KMS-11 (cell line): ENCODE results near the gene AUTS2.

Experiments used
- H2AFZ ChIP-seq: fragments of 200-600 bp; sonication (generic); 2 replicates; pipeline ENCODE4 v1.6.1; 2016; ENCODE audit warnings: antibody characterized with exemption, mixed run types, low read depth
- H3K27ac ChIP-seq: fragments of 200-600 bp; sonication (generic); 2 replicates; pipeline ENCODE4 v1.6.1; 2016; ENCODE audit warnings: mild to moderate bottlenecking, mixed run types
- H3K27me3 ChIP-seq: fragments of 200-600 bp; sonication (generic); 2 replicates; pipeline ENCODE4 v1.6.1; 2017; ENCODE audit warnings: mild to moderate bottlenecking, low read depth, mixed run types, moderate library complexity; ENCODE audit not compliant: insufficient read depth
- H3K36me3 ChIP-seq: fragments of 200-600 bp; sonication (generic); 2 replicates; pipeline ENCODE4 v1.6.1; 2017; ENCODE audit warnings: mild to moderate bottlenecking, mixed run types; ENCODE audit not compliant: insufficient read depth
- H3K4me1 ChIP-seq: fragments of 200-600 bp; sonication (generic); 2 replicates; pipeline ENCODE4 v1.6.1; 2016; ENCODE audit warnings: mild to moderate bottlenecking, low read depth, mixed run types; ENCODE audit not compliant: poor library complexity, severe bottlenecking
- H3K4me2 ChIP-seq: fragments of 200-600 bp; sonication (generic); 2 replicates; pipeline ENCODE4 v1.7.0; 2016; ENCODE audit warnings: mild to moderate bottlenecking, mixed run types
- H3K4me3 ChIP-seq: fragments of 200-600 bp; sonication (generic); IDR thresholded peaks from 2 replicates; pipeline ENCODE4 v1.6.1; 2017; ENCODE audit warnings: low read depth, low read length, mixed read lengths; ENCODE audit not compliant: insufficient read depth
- H3K79me2 ChIP-seq: fragments of 200-600 bp; sonication (generic); 2 replicates; pipeline ENCODE4 v1.6.1; 2016; ENCODE audit warnings: low read depth, mixed run types; ENCODE audit not compliant: insufficient read depth
- H3K9ac ChIP-seq: fragments of 200-600 bp; sonication (generic); 2 replicates; pipeline ENCODE4 v1.6.1; 2016; ENCODE audit warnings: mild to moderate bottlenecking, mixed run types
- H4K20me1 ChIP-seq: fragments of 200-600 bp; sonication (generic); 2 replicates; pipeline ENCODE4 v1.6.1; 2016; ENCODE audit warnings: mild to moderate bottlenecking, mixed run types; ENCODE audit not compliant: insufficient read depth
- TF ChIP-seq, protein P1 (sequence below): fragments of 200-600 bp; sonication (generic); conservative IDR thresholded peaks from 2 replicates; pipeline ENCODE4 v1.6.1; 2017; ENCODE audit warnings: low read depth, mild to moderate bottlenecking, antibody characterized with exemption, low read length, moderate library complexity, mixed read lengths

AUTS2 gene

DNA sequence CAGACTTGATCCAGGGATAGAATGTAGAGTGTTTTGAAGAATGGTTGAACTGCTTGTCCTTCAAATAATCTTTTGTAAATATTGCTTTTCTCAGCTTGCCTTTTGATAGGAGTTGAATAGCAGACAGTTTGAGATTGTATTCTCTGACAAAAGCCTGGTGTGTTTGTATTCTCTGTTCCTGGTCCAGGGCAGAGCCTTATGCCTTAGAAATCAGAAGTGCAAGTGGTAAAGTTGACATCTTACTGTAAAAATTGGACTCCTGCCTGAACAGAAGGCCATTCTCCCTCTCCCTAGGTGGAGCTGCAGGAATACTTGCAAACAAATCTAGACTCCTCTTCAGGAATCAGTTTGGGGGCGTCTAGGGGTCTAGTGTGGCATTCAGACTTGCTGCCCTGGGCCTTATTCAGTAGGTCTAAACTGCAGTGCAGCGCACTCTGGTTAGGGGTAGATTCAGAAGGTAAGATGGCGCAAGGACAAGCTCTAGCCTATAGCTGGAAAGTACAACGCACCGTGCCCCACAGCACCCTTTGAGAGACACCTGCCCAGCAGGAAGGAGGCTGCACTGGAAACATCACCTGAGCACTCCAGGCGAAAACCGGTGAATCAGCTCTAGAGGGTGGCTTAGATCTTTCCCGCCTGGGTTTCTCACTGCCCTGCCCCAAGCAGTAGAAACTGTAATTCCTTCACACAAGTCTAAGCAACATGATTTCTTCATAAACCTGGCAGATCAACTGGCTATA is 925.1 kb downstream of the AUTS2 start:
- H3K79me2 ChIP-seq, result no peaks in the 10 kb centered on the region
- TF ChIP-seq, protein P1, sequence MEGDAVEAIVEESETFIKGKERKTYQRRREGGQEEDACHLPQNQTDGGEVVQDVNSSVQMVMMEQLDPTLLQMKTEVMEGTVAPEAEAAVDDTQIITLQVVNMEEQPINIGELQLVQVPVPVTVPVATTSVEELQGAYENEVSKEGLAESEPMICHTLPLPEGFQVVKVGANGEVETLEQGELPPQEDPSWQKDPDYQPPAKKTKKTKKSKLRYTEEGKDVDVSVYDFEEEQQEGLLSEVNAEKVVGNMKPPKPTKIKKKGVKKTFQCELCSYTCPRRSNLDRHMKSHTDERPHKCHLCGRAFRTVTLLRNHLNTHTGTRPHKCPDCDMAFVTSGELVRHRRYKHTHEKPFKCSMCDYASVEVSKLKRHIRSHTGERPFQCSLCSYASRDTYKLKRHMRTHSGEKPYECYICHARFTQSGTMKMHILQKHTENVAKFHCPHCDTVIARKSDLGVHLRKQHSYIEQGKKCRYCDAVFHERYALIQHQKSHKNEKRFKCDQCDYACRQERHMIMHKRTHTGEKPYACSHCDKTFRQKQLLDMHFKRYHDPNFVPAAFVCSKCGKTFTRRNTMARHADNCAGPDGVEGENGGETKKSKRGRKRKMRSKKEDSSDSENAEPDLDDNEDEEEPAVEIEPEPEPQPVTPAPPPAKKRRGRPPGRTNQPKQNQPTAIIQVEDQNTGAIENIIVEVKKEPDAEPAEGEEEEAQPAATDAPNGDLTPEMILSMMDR, result no peak
- no peak overlapping the region for H3K9ac ChIP-seq
- no peak overlapping the region for H2AFZ ChIP-seq
- no peak overlapping the region for H3K27ac ChIP-seq
- no peaks in the 10 kb centered on the region for H4K20me1 ChIP-seq
- H3K27me3 ChIP-seq, result no peaks in the 10 kb centered on the region
- no peak overlapping the region for H3K4me3 ChIP-seq
- H3K4me1 ChIP-seq, result no peaks in the 10 kb centered on the region
- H3K4me2 ChIP-seq, result no peak overlapping the region
- H3K36me3 ChIP-seq, result no peaks in the 10 kb centered on the region

- H2AFZ ChIP-seq, result no peak overlapping the region
- no peak overlapping the region for H3K4me2 ChIP-seq
- H3K9ac ChIP-seq, result no peak overlapping the region
- no peak overlapping the region for H3K27ac ChIP-seq
- H3K36me3 ChIP-seq, result no peaks in the 10 kb centered on the region
- H3K4me3 ChIP-seq, result no peak overlapping the region
- H3K79me2 ChIP-seq, result no peaks in the 10 kb centered on the region
- TF ChIP-seq, protein P1, result no peak
- no peaks in the 10 kb centered on the region for H4K20me1 ChIP-seq
- H3K27me3 ChIP-seq, result no peaks in the 10 kb centered on the region
- H3K4me1 ChIP-seq, result no peaks in the 10 kb centered on the region
These were observed 925.7 kb downstream of the AUTS2 start for GRCh38 chr7:70523989-70524351.

GRCh38 chr7:70525991-70526390 is 927.7 kb downstream of the AUTS2 start:
- Histone ChIP-seq H3K27me3 (no peaks in the 10 kb centered on the region), H3K79me2 (no peaks in the 10 kb centered on the region), H2AFZ (no peak overlapping the region), H3K27ac (no peak overlapping the region), H3K36me3 (no peaks in the 10 kb centered on the region), H3K4me1 (no peaks in the 10 kb centered on the region), H3K4me2 (no peak overlapping the region), H3K9ac (no peak overlapping the region), H3K4me3 (no peak overlapping the region), H4K20me1 (no peaks in the 10 kb centered on the region)
- TF ChIP-seq, protein P1, result no peak

DNA sequence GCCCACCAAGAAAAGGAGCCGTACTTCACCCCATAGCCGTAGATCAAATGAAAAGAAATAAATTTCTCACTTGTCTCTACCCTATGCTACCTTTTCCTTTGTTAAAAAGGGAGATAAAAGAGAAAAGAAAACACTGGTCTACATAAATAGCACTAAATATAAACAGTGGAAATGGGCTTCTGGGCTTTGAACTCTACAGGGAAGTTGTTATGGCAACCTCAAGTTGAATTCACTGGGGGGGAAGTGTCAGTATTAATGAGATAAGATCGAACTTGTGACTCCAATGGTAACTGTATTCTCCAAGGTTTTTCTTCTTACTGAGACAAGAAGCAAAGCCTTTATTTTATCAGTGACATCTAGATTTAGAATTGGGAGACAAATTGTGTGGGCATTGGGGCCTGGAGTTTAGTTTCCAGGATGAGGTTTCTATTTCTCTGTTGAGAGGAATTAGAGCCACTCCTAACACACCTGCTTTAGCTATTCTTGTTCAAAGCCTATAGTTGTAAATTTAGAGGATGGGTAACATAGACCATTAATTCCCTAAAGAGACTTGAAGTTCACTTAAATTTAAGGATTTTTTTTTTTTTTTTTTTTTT is 929.3 kb downstream of the AUTS2 start:
- Histone ChIP-seq H3K27me3 (no peaks in the 10 kb centered on the region), H3K4me3 (no peak overlapping the region), H3K79me2 (no peaks in the 10 kb centered on the region), H3K27ac (no peak overlapping the region), H3K9ac (no peak overlapping the region), H3K4me2 (no peak overlapping the region), H4K20me1 (no peaks in the 10 kb centered on the region), H3K36me3 (no peaks in the 10 kb centered on the region), H3K4me1 (no peaks in the 10 kb centered on the region), H2AFZ (no peak overlapping the region)
- TF ChIP-seq, protein P1, result no peak
